GM19099 (cell line): ENCODE measurements around the gene MAGEB6.

Experiments
- POLR2A ChIP-seq: IDR thresholded peaks from 3 replicates; pipeline ENCODE4 v1.6.1; 2011; ENCODE audit warnings: low read depth; ENCODE audit not compliant: insufficient read length; ENCODE audit errors: extremely low read depth

The MAGEB6 gene

GRCh38 chrX:26192204-26192603 is at the start of gene MAGEB6:
TSS of gene MAGEB6 (plus strand) at chrX:26192440. CDS start at chrX:26193847, 1,407 bp downstream.
- no peak for TF ChIP-seq POLR2A

- TF ChIP-seq POLR2A: no peak
Observed at GRCh38 chrX:26146024-26146423, 46.2 kb upstream of the MAGEB6 start.

GRCh38 chrX:26160301-26160700 is 31.9 kb upstream of the MAGEB6 start, which contains the start of gene MAGEB6B:
TSS of gene MAGEB6B (plus strand) at chrX:26160601. CDS start at chrX:26160601, 0 bp downstream.
- TF ChIP-seq POLR2A: no peak

- TF ChIP-seq POLR2A: no peak
Observed at GRCh38 chrX:26203561-26203960, 11.3 kb downstream of the MAGEB6 start.

GRCh38 chrX:26208012-26208411 is 15.8 kb downstream of the MAGEB6 start:
- TF ChIP-seq POLR2A: no peak

- TF ChIP-seq POLR2A: no peak
Observed at GRCh38 chrX:26215869-26216268, 23.6 kb downstream of the MAGEB6 start, which contains the start of gene MAGEB5. TSS of gene MAGEB5 (plus strand) at chrX:26216169. CDS start at chrX:26217302, 1,133 bp downstream.

GRCh38 chrX:26219351-26219750 is 27.1 kb downstream of the MAGEB6 start:
- no peak for TF ChIP-seq POLR2A

GRCh38 chrX:26234177-26234576 is 41.9 kb downstream of the MAGEB6 start:
- no peak for TF ChIP-seq POLR2A
